IMR-90 (cell line): Measurements from ENCODE around the gene KCNQ1. TPM values are rescaled to one million over a fixed set of nuclear protein-coding genes. Genes with fewer than 3 reads are reported as not detected.
A peak's percentile ranks its signal among the peaks of the same experiment; 100 is the strongest.

Experiments used
- ATAC-seq: fragments of 200-7000 bp; cut with Tn5 transposase; 2 replicates; pipeline ENCODE4 v1.9.1; 2020; ENCODE audit warnings: low read depth, mild to moderate bottlenecking, moderate library complexity
- BruUV-seq: library from RNA; stranded (reverse); fragments of 400-500 nt; replicated peaks from 2 replicates; lab custom pipeline; 2021; lab: Mats Ljungman, UMichigan
- CTCF ChIA-PET: fragments of 300-600 bp; formaldehyde crosslinking; extraction: SDS; loops from one replicate; lab custom pipeline; 2021; ENCODE audit warnings: antibody characterized with exemption; lab: Yijun Ruan, JAX
- POLR2A ChIA-PET: fragments of 300-600 bp; sonication (Branson Sonifier 250); formaldehyde crosslinking; loops from one replicate; lab custom pipeline; 2022; ENCODE audit warnings: antibody characterized with exemption; ENCODE audit not compliant: unreplicated experiment; lab: Charles Lee
- DNase-seq: peaks from one replicate; pipeline ENCODE4 v3.0.0; 2013
- H2AFZ ChIP-seq: replicated peaks from 2 replicates; pipeline ENCODE3; 2013; ENCODE audit warnings: low read length, mild to moderate bottlenecking; ENCODE audit not compliant: poor library complexity
- H2AK5ac ChIP-seq: 2 replicates; pipeline ENCODE4 v1.6.1; 2013; ENCODE audit warnings: low read depth, low read length, inconsistent platforms
- H2AK9ac ChIP-seq: replicated peaks from 2 replicates; pipeline ENCODE3; 2013; ENCODE audit warnings: mild to moderate bottlenecking, low read depth, low read length, moderate library complexity; ENCODE audit not compliant: poor library complexity
- H2BK120ac ChIP-seq: 2 replicates; pipeline ENCODE4 v1.6.1; 2013; ENCODE audit warnings: low read depth, low read length, inconsistent platforms
- H2BK15ac ChIP-seq: 3 replicates; pipeline ENCODE4 v1.6.1; 2013; ENCODE audit warnings: low read depth, low read length, inconsistent platforms
- H2BK20ac ChIP-seq: 2 replicates; pipeline ENCODE4 v1.6.1; 2013; ENCODE audit warnings: low read depth, mild to moderate bottlenecking, inconsistent platforms, low read length, moderate library complexity
- H2BK5ac ChIP-seq: 2 replicates; pipeline ENCODE4 v1.6.1; 2013; ENCODE audit warnings: mild to moderate bottlenecking, low read depth, low read length, inconsistent platforms; ENCODE audit not compliant: poor library complexity, severe bottlenecking
- H3K14ac ChIP-seq: replicated peaks from 2 replicates; pipeline ENCODE4 v1.6.1; 2013; ENCODE audit warnings: low read depth, low read length, inconsistent platforms
- H3K18ac ChIP-seq: 2 replicates; pipeline ENCODE4 v1.6.1; 2013; ENCODE audit warnings: low read depth, low read length, control low read depth
- H3K23ac ChIP-seq: 2 replicates; pipeline ENCODE4 v1.6.1; 2013; ENCODE audit warnings: low read depth, low read length, inconsistent platforms
- H3K27ac ChIP-seq: 2 replicates; pipeline ENCODE4 v1.5.1; 2013; ENCODE audit warnings: mild to moderate bottlenecking, control low read depth, low read length; ENCODE audit not compliant: insufficient read depth
- H3K27me3 ChIP-seq: 2 replicates; pipeline ENCODE4 v1.6.1; 2013; ENCODE audit warnings: low read length; ENCODE audit not compliant: control insufficient read depth, insufficient read depth
- H3K36me3 ChIP-seq: 2 replicates; pipeline ENCODE4 v1.6.1; 2013; ENCODE audit warnings: low read length, mixed read lengths; ENCODE audit not compliant: control insufficient read depth, insufficient read depth
- H3K4ac ChIP-seq: 2 replicates; pipeline ENCODE4 v1.6.1; 2013; ENCODE audit warnings: low read depth, low read length, inconsistent platforms
- H3K4me1 ChIP-seq: 2 replicates; pipeline ENCODE4 v1.6.1; 2013; ENCODE audit warnings: low read length, mixed read lengths; ENCODE audit not compliant: control insufficient read depth, insufficient read depth
- H3K4me2 ChIP-seq: 2 replicates; pipeline ENCODE4 v1.6.1; 2013; ENCODE audit warnings: low read depth, mild to moderate bottlenecking, control low read depth, low read length, moderate library complexity
- H3K4me3 ChIP-seq: 2 replicates; pipeline ENCODE4 v1.5.1; 2013; ENCODE audit warnings: low read depth, mild to moderate bottlenecking, control low read depth, low read length, moderate library complexity; ENCODE audit not compliant: insufficient read depth
- H3K56ac ChIP-seq: 2 replicates; pipeline ENCODE4 v1.6.1; 2013; ENCODE audit warnings: low read length, inconsistent platforms; ENCODE audit not compliant: insufficient read depth; ENCODE audit errors: extremely low read depth
- H3K79me1 ChIP-seq, 2 experiments: 2 replicates each; pipeline ENCODE4 v1.6.1; 2013; ENCODE audit warnings: low read length in 2 of 2, inconsistent platforms in 1 of 2, low read depth in 1 of 2
- H3K9ac ChIP-seq: 2 replicates; pipeline ENCODE4 v1.6.1; 2013; ENCODE audit warnings: low read depth, low read length, control low read depth
- H3K9me1 ChIP-seq: 2 replicates; pipeline ENCODE4 v1.6.1; 2013; ENCODE audit warnings: low read length, inconsistent platforms; ENCODE audit not compliant: insufficient read depth
- H3K9me3 ChIP-seq: 2 replicates; pipeline ENCODE4 v1.6.1; 2013; ENCODE audit warnings: low read length; ENCODE audit not compliant: control insufficient read depth, insufficient read depth
- H4K20me1 ChIP-seq: 2 replicates; pipeline ENCODE4 v1.6.1; 2013; ENCODE audit warnings: low read length, inconsistent platforms; ENCODE audit not compliant: insufficient read depth
- H4K5ac ChIP-seq: 2 replicates; pipeline ENCODE4 v1.6.1; 2013; ENCODE audit warnings: mild to moderate bottlenecking, low read depth, low read length, control low read depth
- H4K8ac ChIP-seq, 2 experiments: 2 replicates each; pipeline ENCODE4 v1.6.1; 2013; ENCODE audit warnings: low read depth in 2 of 2, low read length in 2 of 2, control low read depth in 1 of 2, inconsistent platforms in 1 of 2
- H4K91ac ChIP-seq: 2 replicates; pipeline ENCODE4 v1.6.1; 2013; ENCODE audit warnings: low read depth, low read length, inconsistent platforms; ENCODE audit not compliant: insufficient read depth
- BHLHE40 ChIP-seq: fragments of 150-350 bp; IDR thresholded peaks from 2 replicates; pipeline ENCODE4 v1.6.1; 2016; ENCODE audit warnings: mild to moderate bottlenecking, low read depth, low read length
- CEBPB ChIP-seq: IDR thresholded peaks from 2 replicates; pipeline ENCODE4 v1.6.1; 2012; ENCODE audit warnings: low read depth, low read length, improper control_type of control experiment
- CHD1 ChIP-seq: IDR thresholded peaks from 2 replicates; pipeline ENCODE4 v1.6.1; 2012; ENCODE audit warnings: low read depth, low read length, improper control_type of control experiment
- CTCF ChIP-seq: conservative IDR thresholded peaks from 2 replicates; pipeline ENCODE4 v1.5.1; 2012; ENCODE audit warnings: mild to moderate bottlenecking, low read depth, low read length, improper control_type of control experiment
- FOS ChIP-seq: fragments of 150-350 bp; IDR thresholded peaks from 2 replicates; pipeline ENCODE4 v1.6.1; 2016; ENCODE audit warnings: low read depth, low read length
- MAFK ChIP-seq: IDR thresholded peaks from 2 replicates; pipeline ENCODE4 v1.6.1; 2012; ENCODE audit warnings: low read depth, low read length, improper control_type of control experiment
- MAZ ChIP-seq: IDR thresholded peaks from 2 replicates; pipeline ENCODE4 v1.6.1; 2012; ENCODE audit warnings: low read depth, mild to moderate bottlenecking, low read length, improper control_type of control experiment, moderate library complexity, borderline replicate concordance
- MXI1 ChIP-seq: IDR thresholded peaks from 2 replicates; pipeline ENCODE4 v1.6.1; 2012; ENCODE audit warnings: low read depth, mild to moderate bottlenecking, low read length, moderate library complexity, borderline replicate concordance
- NFE2L2 ChIP-seq: fragments of 150-350 bp; IDR thresholded peaks from 2 replicates; pipeline ENCODE4 v1.6.1; 2016; ENCODE audit warnings: low read depth, mild to moderate bottlenecking, low read length
- POLR2A ChIP-seq: IDR thresholded peaks from 2 replicates; pipeline ENCODE4 v1.6.1; 2012; ENCODE audit warnings: mild to moderate bottlenecking, low read depth, low read length
- RAD21 ChIP-seq: IDR thresholded peaks from 2 replicates; pipeline ENCODE4 v1.6.1; 2012; ENCODE audit warnings: low read length, improper control_type of control experiment
- RCOR1 ChIP-seq: IDR thresholded peaks from 2 replicates; pipeline ENCODE4 v1.6.1; 2012; ENCODE audit warnings: mild to moderate bottlenecking, low read length, improper control_type of control experiment; ENCODE audit not compliant: insufficient replicate concordance
- RFX5 ChIP-seq: IDR thresholded peaks from 2 replicates; pipeline ENCODE4 v1.8.0; 2012; ENCODE audit warnings: low read depth, mild to moderate bottlenecking, low read length, moderate library complexity
- SMC3 ChIP-seq: fragments of 150-350 bp; IDR thresholded peaks from 2 replicates; pipeline ENCODE4 v1.6.1; 2016; ENCODE audit warnings: low read depth, mild to moderate bottlenecking, antibody characterized with exemption, low read length, moderate library complexity
- USF2 ChIP-seq: fragments of 150-350 bp; IDR thresholded peaks from 2 replicates; pipeline ENCODE4 v1.6.1; 2017; ENCODE audit warnings: mild to moderate bottlenecking, antibody characterized with exemption, low read length, low read depth
- WGBS, 2 experiments: methylation state at CpG; one replicate each; pipeline versions ENCODE4 v1.1.5 to v1.1.7; 2013; ENCODE audit warnings: missing lambda C conversion rate in 2 of 2; ENCODE audit not compliant: insufficient read length in 1 of 2; ENCODE audit errors: extremely low coverage in 2 of 2; 5-methylcytosine and 5-hydroxymethylcytosine counted together
- dilution Hi-C: fragments of 300-500 bp; cut with HindIII; formaldehyde crosslinking; loops from one replicate; pipeline ENCODE4 v1.14.3; 2018; ENCODE audit warnings: low sequenced_read_pairs; ENCODE audit not compliant: unreplicated experiment
- in situ Hi-C: fragments of 300-500 bp; cut with MboI; formaldehyde crosslinking; loops from 3 replicates; pipeline ENCODE4 v1.14.3; 2019; ENCODE audit warnings: low sequenced_read_pairs, inconsistent platforms, mixed read lengths
- intact Hi-C: fragments of 100-400 bp; cut with micrococcal nuclease; formaldehyde crosslinking; loops from 2 replicates; pipeline ENCODE4 v1.10.0; 2022
- polyA plus RNA-seq, 3 experiments: library from polyadenylated mRNA; depleted of rRNA; stranded (reverse); fragments of >200 nt; gene quantifications; 2 replicates each; pipeline ENCODE4 v1.2.3, GENCODE V29; 2012; ENCODE audit warnings: low replicate concordance in 1 of 3
- total RNA-seq: library from RNA; depleted of rRNA; stranded (reverse); fragments of >200 nt; gene quantifications from 2 replicates; pipeline ENCODE4 v1.2.3, GENCODE V29; 2012
- TF ChIP-seq, protein P1 (sequence below): fragments of 150-350 bp; IDR thresholded peaks from 2 replicates; pipeline ENCODE4 v1.6.1; 2016; ENCODE audit warnings: low read depth, mild to moderate bottlenecking, low read length, moderate library complexity, borderline replicate concordance

The KCNQ1 gene
- total and polyA plus RNA-seq, 2 of the 4 experiments (the other 2 are of a cell fraction): 0.07 TPM; not detected in 1

DNA sequence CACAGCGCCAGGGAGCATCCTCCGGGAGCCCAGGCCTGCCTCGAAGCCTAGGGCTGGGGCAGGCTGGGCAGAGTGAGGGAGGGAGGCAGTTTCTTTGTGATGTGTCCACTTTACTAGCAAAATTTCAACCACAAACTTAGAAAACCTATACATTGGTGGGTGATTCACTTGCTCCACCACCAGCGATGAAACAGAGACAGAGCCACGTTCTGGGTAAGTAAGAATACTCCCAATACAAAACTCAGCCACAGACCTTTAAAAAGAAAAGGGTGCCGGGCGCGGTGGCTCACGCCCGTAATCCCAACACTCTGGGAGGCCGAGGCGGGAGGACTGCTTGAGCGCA lies 418.4 kb downstream of the KCNQ1 start:
- Histone ChIP-seq H4K20me1 (no peaks in the 10 kb centered on the region), H3K36me3 (no peaks in the 10 kb centered on the region), H3K4me3 (no peak overlapping the region), H4K91ac (no peak overlapping the region), H4K8ac (no peak overlapping the region), H2BK5ac (no peak overlapping the region), H3K4me2 (no peak overlapping the region), H2BK20ac (no peak overlapping the region), H3K79me1 (no peaks in the 10 kb centered on the region), H3K18ac (no peak overlapping the region), H3K4me1 (peaks cover 3% of the 10 kb centered on the region; the same call in 1 of the 2 replicates), H2BK120ac (no peak overlapping the region), H3K9me3 (peaks cover 8% of the 10 kb centered on the region), H3K9me1 (no peaks in the 10 kb centered on the region), H3K9ac (no peak overlapping the region), H3K14ac (no peak overlapping the region), H3K27me3 (peaks cover 70% of the 10 kb centered on the region), H2BK15ac (no peak overlapping the region), H3K23ac (no peak overlapping the region), H4K5ac (no peak overlapping the region), H3K27ac (no peak overlapping the region), H3K56ac (no peak overlapping the region), H2AK9ac (no peak overlapping the region), H3K4ac (no peak overlapping the region), H2AFZ (no peak overlapping the region), H2AK5ac (no peak overlapping the region)
- intact Hi-C loops: no loop called here
- WGBS, 2 experiments: no CpG with 5 or more reads among the region's 13 CpGs
- ATAC-seq: no peak
- in situ Hi-C loops: no loop called here
- ChIA-PET POLR2A (no interaction called here), CTCF (no interaction called here)
- DNase-seq: peak; percentile 12
- TF ChIP-seq MAFK (no peak), CTCF (no peak), MAZ (no peak), RFX5 (no peak), FOS (no peak), RAD21 (no peak), NFE2L2 (no peak), CEBPB (no peak), RCOR1 (no peak), SMC3 (no peak), BHLHE40 (no peak), POLR2A (no peak), USF2 (no peak), CHD1 (no peak), MXI1 (no peak)
- TF ChIP-seq, protein P1, sequence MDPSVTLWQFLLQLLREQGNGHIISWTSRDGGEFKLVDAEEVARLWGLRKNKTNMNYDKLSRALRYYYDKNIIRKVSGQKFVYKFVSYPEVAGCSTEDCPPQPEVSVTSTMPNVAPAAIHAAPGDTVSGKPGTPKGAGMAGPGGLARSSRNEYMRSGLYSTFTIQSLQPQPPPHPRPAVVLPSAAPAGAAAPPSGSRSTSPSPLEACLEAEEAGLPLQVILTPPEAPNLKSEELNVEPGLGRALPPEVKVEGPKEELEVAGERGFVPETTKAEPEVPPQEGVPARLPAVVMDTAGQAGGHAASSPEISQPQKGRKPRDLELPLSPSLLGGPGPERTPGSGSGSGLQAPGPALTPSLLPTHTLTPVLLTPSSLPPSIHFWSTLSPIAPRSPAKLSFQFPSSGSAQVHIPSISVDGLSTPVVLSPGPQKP: no peak
- BruUV-seq: no TSS peak
- dilution Hi-C loops: no loop called here
